HEK293 (cell line): ENCODE results near the gene ABCF2.

Experiments used
- BCL11B ChIP-seq: fragments of 450-650 bp; formaldehyde crosslinking; IDR thresholded peaks from 2 replicates; pipeline ENCODE4 v1.5.1; 2016; ENCODE audit warnings: low read depth, missing biosample characterization, missing genetic modification characterization
- MEIS1 ChIP-seq: sonication (generic); formaldehyde crosslinking; IDR thresholded peaks from 2 replicates; pipeline ENCODE4 v1.8.1; 2022; ENCODE audit warnings: missing genetic modification reagents, mild to moderate bottlenecking, borderline replicate concordance
- RBAK ChIP-seq: fragments of 450-650 bp; formaldehyde crosslinking; IDR thresholded peaks from 2 replicates; pipeline ENCODE4 v1.5.1; 2016; ENCODE audit warnings: missing biosample characterization, missing genetic modification characterization
- SP3 ChIP-seq: fragments of 450-650 bp; formaldehyde crosslinking; IDR thresholded peaks from 2 replicates; pipeline ENCODE4 v1.5.1; 2016; ENCODE audit warnings: missing biosample characterization, missing genetic modification characterization
- TCF7L2 ChIP-seq: IDR thresholded peaks from 2 replicates; pipeline ENCODE4 v1.6.1; 2011; ENCODE audit warnings: low read depth, mild to moderate bottlenecking, inconsistent platforms, low read length, moderate library complexity, borderline replicate concordance
- ZFP37 ChIP-seq: fragments of 450-650 bp; formaldehyde crosslinking; IDR thresholded peaks from 2 replicates; pipeline ENCODE4 v1.5.1; 2016; ENCODE audit warnings: missing biosample characterization, missing genetic modification characterization
- ZIC2 ChIP-seq: fragments of 450-650 bp; formaldehyde crosslinking; IDR thresholded peaks from 2 replicates; pipeline ENCODE4 v1.5.1; 2016; ENCODE audit warnings: missing biosample characterization, missing genetic modification characterization
- ZNF114 ChIP-seq: fragments of 450-650 bp; formaldehyde crosslinking; IDR thresholded peaks from 2 replicates; pipeline ENCODE4 v1.5.0; 2017; ENCODE audit warnings: missing biosample characterization, missing genetic modification characterization
- ZNF132 ChIP-seq: fragments of 450-650 bp; formaldehyde crosslinking; IDR thresholded peaks from 2 replicates; pipeline ENCODE4 v1.5.1; 2017; ENCODE audit warnings: missing biosample characterization, missing genetic modification characterization, borderline replicate concordance
- ZNF140 ChIP-seq: fragments of 450-650 bp; formaldehyde crosslinking; IDR thresholded peaks from 2 replicates; pipeline ENCODE4 v1.5.1; 2016; ENCODE audit warnings: missing biosample characterization, missing genetic modification characterization
- ZNF155 ChIP-seq: fragments of 450-650 bp; formaldehyde crosslinking; IDR thresholded peaks from 2 replicates; pipeline ENCODE4 v1.5.1; 2016; ENCODE audit warnings: missing biosample characterization, missing genetic modification characterization
- ZNF248 ChIP-seq: fragments of 450-650 bp; formaldehyde crosslinking; IDR thresholded peaks from 2 replicates; pipeline ENCODE4 v1.5.1; 2017; ENCODE audit warnings: missing biosample characterization, missing genetic modification characterization
- ZNF266 ChIP-seq: fragments of 450-650 bp; formaldehyde crosslinking; IDR thresholded peaks from 2 replicates; pipeline ENCODE4 v1.5.1; 2016; ENCODE audit warnings: missing biosample characterization, missing genetic modification characterization, low read depth
- ZNF292 ChIP-seq: fragments of 450-650 bp; formaldehyde crosslinking; IDR thresholded peaks from 2 replicates; pipeline ENCODE4 v1.5.1; 2016; ENCODE audit warnings: low read depth, missing biosample characterization, missing genetic modification characterization, borderline replicate concordance
- ZNF391 ChIP-seq: fragments of 450-650 bp; formaldehyde crosslinking; IDR thresholded peaks from 2 replicates; pipeline ENCODE4 v1.5.1; 2016; ENCODE audit warnings: low read depth, missing biosample characterization, missing genetic modification characterization, borderline replicate concordance
- ZNF501 ChIP-seq: fragments of 450-650 bp; formaldehyde crosslinking; IDR thresholded peaks from 2 replicates; pipeline ENCODE4 v1.5.1; 2016; ENCODE audit warnings: missing biosample characterization, missing genetic modification characterization
- ZNF558 ChIP-seq: fragments of 450-650 bp; formaldehyde crosslinking; IDR thresholded peaks from 2 replicates; pipeline ENCODE4 v1.5.1; 2016; ENCODE audit warnings: missing biosample characterization, missing genetic modification characterization
- ZNF560 ChIP-seq: fragments of 450-650 bp; formaldehyde crosslinking; IDR thresholded peaks from 2 replicates; pipeline ENCODE4 v1.5.1; 2017; ENCODE audit warnings: missing biosample characterization, missing genetic modification characterization, borderline replicate concordance
- ZNF623 ChIP-seq: fragments of 450-650 bp; formaldehyde crosslinking; IDR thresholded peaks from 2 replicates; pipeline ENCODE4 v1.5.1; 2016; ENCODE audit warnings: missing biosample characterization, missing genetic modification characterization
- ZNF626 ChIP-seq: fragments of 450-650 bp; sonication (Bioruptor Pico); formaldehyde crosslinking; IDR thresholded peaks from 2 replicates; pipeline ENCODE4 v1.5.1; 2018; ENCODE audit warnings: missing biosample characterization, missing genetic modification characterization, inconsistent platforms
- ZNF658 ChIP-seq: fragments of 450-650 bp; formaldehyde crosslinking; IDR thresholded peaks from 2 replicates; pipeline ENCODE4; 2016; ENCODE audit warnings: missing biosample characterization, missing genetic modification characterization
- ZNF670 ChIP-seq: fragments of 450-650 bp; formaldehyde crosslinking; IDR thresholded peaks from 2 replicates; pipeline ENCODE4 v1.5.1; 2016; ENCODE audit warnings: missing biosample characterization, missing genetic modification characterization, low read depth
- ZNF777 ChIP-seq: fragments of 450-650 bp; formaldehyde crosslinking; IDR thresholded peaks from 2 replicates; pipeline ENCODE4 v1.5.1; 2017; ENCODE audit warnings: missing biosample characterization, missing genetic modification characterization, borderline replicate concordance
- ZNF791 ChIP-seq: fragments of 450-650 bp; formaldehyde crosslinking; IDR thresholded peaks from 2 replicates; pipeline ENCODE4 v1.5.1; 2016; ENCODE audit warnings: missing biosample characterization, missing genetic modification characterization
- ZNF792 ChIP-seq: fragments of 450-650 bp; formaldehyde crosslinking; IDR thresholded peaks from 2 replicates; pipeline ENCODE4 v1.5.1; 2016; ENCODE audit warnings: missing biosample characterization, missing genetic modification characterization
- ZSCAN16 ChIP-seq: fragments of 450-650 bp; formaldehyde crosslinking; IDR thresholded peaks from 2 replicates; pipeline ENCODE4 v1.5.1; 2016; ENCODE audit warnings: missing biosample characterization, missing genetic modification characterization
- TF ChIP-seq, protein P1 (sequence below): fragments of 450-650 bp; formaldehyde crosslinking; IDR thresholded peaks from 2 replicates; pipeline ENCODE4 v1.5.1; 2017; ENCODE audit warnings: missing biosample characterization, missing genetic modification characterization
- TF ChIP-seq, protein P2 (sequence below): fragments of 450-650 bp; formaldehyde crosslinking; IDR thresholded peaks from 2 replicates; pipeline ENCODE4 v1.5.1; 2016; ENCODE audit warnings: missing biosample characterization, missing genetic modification characterization
- TF ChIP-seq, protein P3 (sequence below): fragments of 450-650 bp; formaldehyde crosslinking; IDR thresholded peaks from 2 replicates; pipeline ENCODE4; 2016; ENCODE audit warnings: missing biosample characterization, missing genetic modification characterization
- TF ChIP-seq, protein P4 (sequence below): fragments of 450-650 bp; formaldehyde crosslinking; IDR thresholded peaks from 2 replicates; pipeline ENCODE4 v1.5.1; 2016; ENCODE audit warnings: missing biosample characterization, missing genetic modification characterization
- TF ChIP-seq, protein P5 (sequence below): fragments of 450-650 bp; formaldehyde crosslinking; IDR thresholded peaks from 2 replicates; pipeline ENCODE4 v1.5.1; 2017; ENCODE audit warnings: missing biosample characterization, mild to moderate bottlenecking, missing genetic modification characterization, moderate library complexity
- TF ChIP-seq, protein P6 (sequence below): fragments of 450-650 bp; formaldehyde crosslinking; IDR thresholded peaks from 2 replicates; pipeline ENCODE4 v1.5.1; 2016; ENCODE audit warnings: missing biosample characterization, missing genetic modification characterization

ABCF2 gene

DNA sequence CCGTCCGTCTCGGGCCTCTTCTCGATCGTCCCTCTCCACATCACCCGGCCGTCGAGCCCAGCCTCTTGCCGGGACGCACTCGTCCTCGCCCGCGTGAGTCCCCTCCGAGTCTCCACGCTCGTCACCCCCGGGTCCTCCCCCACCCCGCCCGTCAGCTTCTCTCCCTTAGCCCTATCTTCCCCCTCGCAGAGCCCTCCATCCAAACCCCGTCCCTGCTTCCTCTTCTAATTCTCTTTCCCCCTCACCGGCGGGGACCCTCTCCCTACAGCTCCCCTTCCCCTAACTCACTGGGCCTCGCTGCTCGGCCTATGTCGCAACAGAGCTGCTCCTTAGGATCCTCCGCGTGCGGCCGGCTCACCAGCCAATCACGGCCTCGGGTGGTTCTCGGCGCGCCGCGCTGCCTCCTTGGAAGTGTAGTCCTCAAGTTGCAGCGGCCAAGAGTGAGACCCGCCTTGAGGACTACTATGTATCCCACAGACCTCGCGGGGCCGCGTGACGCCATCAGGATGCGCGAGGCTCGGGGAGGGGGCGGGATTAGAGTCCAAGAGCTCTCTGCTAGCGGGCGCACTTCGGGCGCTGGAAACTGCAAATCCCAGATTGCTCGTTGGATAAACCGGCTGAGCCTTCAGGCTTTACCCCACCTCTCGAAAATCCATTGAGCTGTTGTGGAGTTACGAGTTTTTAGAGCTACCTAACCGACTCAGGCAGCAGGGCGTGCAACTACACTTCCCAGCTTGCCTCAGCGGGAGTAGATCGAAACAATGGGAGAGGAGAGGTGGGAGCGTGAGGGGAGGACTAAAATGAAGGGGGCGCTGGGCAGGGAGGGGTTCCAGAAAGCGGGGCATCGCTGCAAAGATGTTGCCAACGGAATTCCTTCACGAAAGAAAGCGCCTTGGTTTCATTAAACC is at the start of gene ABCF2 (continued):
- TF ChIP-seq ZNF626 (tag by site-specific recombination) (no peak), ZIC2 (tag by site-specific recombination) (peak; percentile 72), ZNF623 (0 out of 2 replicates have a peak, but pooled peaks have one; percentile 11), ZNF155 (tag by site-specific recombination) (no peak), TCF7L2 (no peak), ZNF670 (tag by site-specific recombination) (no peak), ZNF558 (tag by site-specific recombination) (0 out of 2 replicates have a peak, but pooled peaks have one; percentile 11), ZNF114 (tag by site-specific recombination) (no peak), SP3 (tag by site-specific recombination) (peak; percentile 97), ZNF777 (tag by site-specific recombination) (no peak), ZSCAN16 (tag by site-specific recombination) (no peak), ZNF292 (no peak), ZNF132 (tag by site-specific recombination) (no peak), ZNF266 (tag by site-specific recombination) (no peak), ZNF658 (tag by site-specific recombination) (no peak), ZNF140 (tag by site-specific recombination) (no peak), ZFP37 (tag by site-specific recombination) (no peak), ZNF248 (tag by site-specific recombination) (no peak), ZNF560 (tag by site-specific recombination) (no peak), MEIS1 (CRISPR knock-in tag) (no peak), ZNF501 (no peak; the same call in 1 of the 2 replicates), ZNF391 (0 out of 2 replicates have a peak, but pooled peaks have one; percentile 50), BCL11B (tag by site-specific recombination) (no peak), ZNF791 (tag by site-specific recombination) (no peak), RBAK (no peak), ZNF792 (tag by site-specific recombination) (no peak)
- TF ChIP-seq, protein P1, sequence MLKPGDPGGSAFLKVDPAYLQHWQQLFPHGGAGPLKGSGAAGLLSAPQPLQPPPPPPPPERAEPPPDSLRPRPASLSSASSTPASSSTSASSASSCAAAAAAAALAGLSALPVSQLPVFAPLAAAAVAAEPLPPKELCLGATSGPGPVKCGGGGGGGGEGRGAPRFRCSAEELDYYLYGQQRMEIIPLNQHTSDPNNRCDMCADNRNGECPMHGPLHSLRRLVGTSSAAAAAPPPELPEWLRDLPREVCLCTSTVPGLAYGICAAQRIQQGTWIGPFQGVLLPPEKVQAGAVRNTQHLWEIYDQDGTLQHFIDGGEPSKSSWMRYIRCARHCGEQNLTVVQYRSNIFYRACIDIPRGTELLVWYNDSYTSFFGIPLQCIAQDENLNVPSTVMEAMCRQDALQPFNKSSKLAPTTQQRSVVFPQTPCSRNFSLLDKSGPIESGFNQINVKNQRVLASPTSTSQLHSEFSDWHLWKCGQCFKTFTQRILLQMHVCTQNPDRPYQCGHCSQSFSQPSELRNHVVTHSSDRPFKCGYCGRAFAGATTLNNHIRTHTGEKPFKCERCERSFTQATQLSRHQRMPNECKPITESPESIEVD (tag by site-specific recombination) = no peak
- TF ChIP-seq, protein P2, sequence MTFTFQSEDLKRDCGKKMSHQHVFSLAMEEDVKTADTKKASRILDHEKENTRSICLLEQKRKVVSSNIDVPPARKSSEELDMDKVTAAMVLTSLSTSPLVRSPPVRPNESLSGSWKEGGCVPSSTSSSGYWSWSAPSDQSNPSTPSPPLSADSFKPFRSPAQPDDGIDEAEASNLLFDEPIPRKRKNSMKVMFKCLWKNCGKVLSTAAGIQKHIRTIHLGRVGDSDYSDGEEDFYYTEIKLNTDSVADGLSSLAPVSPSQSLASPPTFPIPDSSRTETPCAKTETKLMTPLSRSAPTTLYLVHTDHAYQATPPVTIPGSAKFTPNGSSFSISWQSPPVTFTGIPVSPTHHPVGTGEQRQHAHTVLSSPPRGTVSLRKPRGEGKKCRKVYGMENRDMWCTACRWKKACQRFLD (tag by site-specific recombination) = peak; percentile 88
- TF ChIP-seq, protein P3, sequence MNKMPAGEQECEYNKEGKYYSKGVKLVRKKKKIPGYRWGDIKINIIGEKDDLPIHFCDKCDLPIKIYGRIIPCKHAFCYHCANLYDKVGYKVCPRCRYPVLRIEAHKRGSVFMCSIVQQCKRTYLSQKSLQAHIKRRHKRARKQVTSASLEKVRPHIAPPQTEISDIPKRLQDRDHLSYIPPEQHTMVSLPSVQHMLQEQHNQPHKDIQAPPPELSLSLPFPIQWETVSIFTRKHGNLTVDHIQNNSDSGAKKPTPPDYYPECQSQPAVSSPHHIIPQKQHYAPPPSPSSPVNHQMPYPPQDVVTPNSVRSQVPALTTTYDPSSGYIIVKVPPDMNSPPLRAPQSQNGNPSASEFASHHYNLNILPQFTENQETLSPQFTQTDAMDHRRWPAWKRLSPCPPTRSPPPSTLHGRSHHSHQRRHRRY (tag by site-specific recombination) = no peak
- TF ChIP-seq, protein P4, sequence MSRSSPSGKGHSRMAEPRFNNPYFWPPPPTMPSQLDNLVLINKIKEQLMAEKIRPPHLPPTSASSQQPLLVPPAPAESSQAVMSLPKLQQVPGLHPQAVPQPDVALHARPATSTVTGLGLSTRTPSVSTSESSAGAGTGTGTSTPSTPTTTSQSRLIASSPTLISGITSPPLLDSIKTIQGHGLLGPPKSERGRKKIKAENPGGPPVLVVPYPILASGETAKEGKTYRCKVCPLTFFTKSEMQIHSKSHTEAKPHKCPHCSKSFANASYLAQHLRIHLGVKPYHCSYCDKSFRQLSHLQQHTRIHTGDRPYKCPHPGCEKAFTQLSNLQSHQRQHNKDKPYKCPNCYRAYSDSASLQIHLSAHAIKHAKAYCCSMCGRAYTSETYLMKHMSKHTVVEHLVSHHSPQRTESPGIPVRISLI = no peak
- TF ChIP-seq, protein P5, sequence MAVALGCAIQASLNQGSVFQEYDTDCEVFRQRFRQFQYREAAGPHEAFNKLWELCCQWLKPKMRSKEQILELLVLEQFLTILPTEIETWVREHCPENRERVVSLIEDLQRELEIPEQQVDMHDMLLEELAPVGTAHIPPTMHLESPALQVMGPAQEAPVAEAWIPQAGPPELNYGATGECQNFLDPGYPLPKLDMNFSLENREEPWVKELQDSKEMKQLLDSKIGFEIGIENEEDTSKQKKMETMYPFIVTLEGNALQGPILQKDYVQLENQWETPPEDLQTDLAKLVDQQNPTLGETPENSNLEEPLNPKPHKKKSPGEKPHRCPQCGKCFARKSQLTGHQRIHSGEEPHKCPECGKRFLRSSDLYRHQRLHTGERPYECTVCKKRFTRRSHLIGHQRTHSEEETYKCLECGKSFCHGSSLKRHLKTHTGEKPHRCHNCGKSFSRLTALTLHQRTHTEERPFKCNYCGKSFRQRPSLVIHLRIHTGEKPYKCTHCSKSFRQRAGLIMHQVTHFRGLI (tag by site-specific recombination) = no peak
- TF ChIP-seq, protein P6, sequence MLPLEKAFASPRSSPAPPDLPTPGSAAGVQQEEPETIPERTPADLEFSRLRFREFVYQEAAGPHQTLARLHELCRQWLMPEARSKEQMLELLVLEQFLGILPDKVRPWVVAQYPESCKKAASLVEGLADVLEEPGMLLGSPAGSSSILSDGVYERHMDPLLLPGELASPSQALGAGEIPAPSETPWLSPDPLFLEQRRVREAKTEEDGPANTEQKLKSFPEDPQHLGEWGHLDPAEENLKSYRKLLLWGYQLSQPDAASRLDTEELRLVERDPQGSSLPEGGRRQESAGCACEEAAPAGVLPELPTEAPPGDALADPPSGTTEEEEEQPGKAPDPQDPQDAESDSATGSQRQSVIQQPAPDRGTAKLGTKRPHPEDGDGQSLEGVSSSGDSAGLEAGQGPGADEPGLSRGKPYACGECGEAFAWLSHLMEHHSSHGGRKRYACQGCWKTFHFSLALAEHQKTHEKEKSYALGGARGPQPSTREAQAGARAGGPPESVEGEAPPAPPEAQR = no peak
